Esophagus muscularis mucosa (tissue), 4 donors: Measurements from ENCODE around the gene IGSF21.

ENCODE experiments used
- CTCF ChIP-seq, 3 experiments: fragments of 200-600 bp in 2 of 3; fragments of 450-650 bp in 1 of 3; sonication (generic) in 2 of 3; IDR thresholded peaks; one replicate each; pipeline ENCODE4 v1.5.1; 2017 to 2019; ENCODE audit warnings: antibody characterized with exemption in 3 of 3, mild to moderate bottlenecking in 2 of 3, moderate library complexity in 1 of 3
- EP300 ChIP-seq: sonication (generic); formaldehyde crosslinking; IDR thresholded peaks from one replicate; pipeline ENCODE4 v1.6.1; 2017; ENCODE audit warnings: antibody characterized with exemption
- POLR2A ChIP-seq: fragments of 450-650 bp; IDR thresholded peaks from one replicate; pipeline ENCODE4 v1.6.1; 2017; ENCODE audit warnings: antibody characterized with exemption, moderate library complexity, mild to moderate bottlenecking, low read depth
- POLR2AphosphoS5 ChIP-seq, 2 donors: sonication (generic); formaldehyde crosslinking; IDR thresholded peaks; one replicate each; pipeline ENCODE4 v1.6.1; 2017; ENCODE audit warnings: antibody characterized with exemption in 2 of 2

- no peak for TF ChIP-seq CTCF (IDR thresholded peaks at IDR 0.05)
- TF ChIP-seq EP300: no peak
- TF ChIP-seq POLR2AphosphoS5 (IDR thresholded peaks at IDR 0.05): no peak
- no peak for TF ChIP-seq POLR2A
These were observed 10.5 kb downstream of the IGSF21 start for GRCh38 chr1:18118078-18118477.
